Uterus (tissue), 4 donors: ENCODE results near the gene APOL1. TPM values are rescaled to one million over a fixed set of nuclear protein-coding genes. Genes with fewer than 3 reads are reported as not detected.
A peak's percentile ranks its signal among the peaks of the same experiment; 100 is the strongest.

Experiments used
- DNase-seq, 2 donors: peaks; one replicate each; pipeline ENCODE4 v3.0.0-alpha.2; 2019 to 2020
- H3K27ac ChIP-seq, 2 donors: fragments of 200-600 bp; sonication (generic); 1 replicate in 1 of 2; 2 replicates in 1 of 2; pipeline ENCODE4 v1.5.1; 2016 to 2018
- H3K27me3 ChIP-seq, 2 donors: fragments of 200-600 bp; sonication (generic); one replicate each; pipeline ENCODE4 v1.5.1; 2018 to 2019; ENCODE audit warnings: control low read depth in 1 of 2
- H3K36me3 ChIP-seq, 2 donors: fragments of 200-600 bp; sonication (generic); one replicate each; pipeline ENCODE4 v1.5.1; 2019; ENCODE audit warnings: control low read depth in 1 of 2
- H3K4me1 ChIP-seq, 2 donors: fragments of 200-600 bp; sonication (generic); one replicate each; pipeline ENCODE4 v1.5.1; 2018 to 2019; ENCODE audit warnings: control low read depth in 1 of 2
- H3K4me3 ChIP-seq, 2 donors: fragments of 200-600 bp; sonication (generic); 1 replicate in 1 of 2; 2 replicates in 1 of 2; pipeline ENCODE4 v1.5.1; 2018 to 2019; ENCODE audit warnings: mild to moderate bottlenecking in 1 of 2
- H3K9me3 ChIP-seq, 2 donors: fragments of 200-600 bp; sonication (generic); one replicate each; pipeline ENCODE4 v1.5.1; 2019; ENCODE audit warnings: control low read depth in 1 of 2
- POLR2A ChIP-seq, 2 donors: fragments of 450-650 bp; IDR thresholded peaks; one replicate each; pipeline ENCODE4 v1.6.1; 2016; ENCODE audit warnings: antibody characterized with exemption in 2 of 2, mild to moderate bottlenecking in 1 of 2, moderate library complexity in 1 of 2
- intact Hi-C: fragments of 100-400 bp; cut with DNase I; formaldehyde crosslinking; loops from one replicate; pipeline ENCODE4 v1.15.1; 2023; ENCODE audit warnings: low total_unique reads
- total RNA-seq, 4 donors: library from RNA; depleted of rRNA in 3 of 4; stranded (reverse); fragments of >200 nt in 3 of 4; gene quantifications; one replicate each; pipeline versions ENCODE4 v1.1.0 to v1.2.4, GENCODE V29; 2014 to 2023
- TF ChIP-seq, protein P1 (sequence below), 4 experiments: fragments of 200-600 bp in 2 of 4; fragments of 450-650 bp in 2 of 4; sonication (generic) in 2 of 4; IDR thresholded peaks; one replicate each; pipeline ENCODE4 v1.5.1; 2016 to 2019; ENCODE audit warnings: antibody characterized with exemption in 4 of 4, mild to moderate bottlenecking in 2 of 4, moderate library complexity in 1 of 4
- donor health status: DM: yes; HTN: yes; CAD: no.

APOL1 gene
- total RNA-seq, 4 donors from 2014 or later = 9.8 to 89.7 (median 19.9) TPM

DNA sequence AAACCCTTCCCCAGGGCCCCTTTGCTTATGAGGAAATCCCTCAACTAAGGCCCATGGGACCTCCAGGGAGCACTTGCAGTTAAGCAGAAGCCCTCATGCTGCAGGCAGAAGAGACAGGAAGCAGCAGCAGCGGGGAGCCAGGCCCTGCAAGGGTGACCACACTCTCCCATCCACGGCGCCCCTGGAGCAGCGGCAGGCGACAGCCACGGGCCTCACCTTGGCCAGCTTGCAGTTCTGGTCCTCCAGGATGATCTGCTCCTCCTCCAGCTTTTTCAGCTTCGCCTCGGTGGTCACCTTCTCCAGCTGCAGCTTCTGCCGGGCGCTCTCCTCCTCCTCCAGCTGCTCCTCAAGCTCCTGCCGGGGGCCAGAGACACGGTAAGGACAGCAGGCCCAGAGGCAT lies 47.0 kb downstream of the APOL1 start:
- Histone ChIP-seq H3K4me1 (no peaks in the 10 kb centered on the region), H3K27me3 (no peaks in the 10 kb centered on the region), H3K4me3 (no peak overlapping the region), H3K27ac (peak overlapping the region; percentile 36 to 49), H3K36me3 (no peaks in the 10 kb centered on the region), H3K9me3 (no peaks in the 10 kb centered on the region)
- intact Hi-C loops = loop anchor here (2.0 kb wide), 1 partner anchor 171 kb away; no protein-coding TSS in a partner anchor
- no peak for DNase-seq
- TF ChIP-seq, protein P1, sequence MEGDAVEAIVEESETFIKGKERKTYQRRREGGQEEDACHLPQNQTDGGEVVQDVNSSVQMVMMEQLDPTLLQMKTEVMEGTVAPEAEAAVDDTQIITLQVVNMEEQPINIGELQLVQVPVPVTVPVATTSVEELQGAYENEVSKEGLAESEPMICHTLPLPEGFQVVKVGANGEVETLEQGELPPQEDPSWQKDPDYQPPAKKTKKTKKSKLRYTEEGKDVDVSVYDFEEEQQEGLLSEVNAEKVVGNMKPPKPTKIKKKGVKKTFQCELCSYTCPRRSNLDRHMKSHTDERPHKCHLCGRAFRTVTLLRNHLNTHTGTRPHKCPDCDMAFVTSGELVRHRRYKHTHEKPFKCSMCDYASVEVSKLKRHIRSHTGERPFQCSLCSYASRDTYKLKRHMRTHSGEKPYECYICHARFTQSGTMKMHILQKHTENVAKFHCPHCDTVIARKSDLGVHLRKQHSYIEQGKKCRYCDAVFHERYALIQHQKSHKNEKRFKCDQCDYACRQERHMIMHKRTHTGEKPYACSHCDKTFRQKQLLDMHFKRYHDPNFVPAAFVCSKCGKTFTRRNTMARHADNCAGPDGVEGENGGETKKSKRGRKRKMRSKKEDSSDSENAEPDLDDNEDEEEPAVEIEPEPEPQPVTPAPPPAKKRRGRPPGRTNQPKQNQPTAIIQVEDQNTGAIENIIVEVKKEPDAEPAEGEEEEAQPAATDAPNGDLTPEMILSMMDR (IDR thresholded peaks at IDR 0.05) = no peak
- TF ChIP-seq POLR2A (IDR thresholded peaks at IDR 0.05) = no peak

GRCh38 chr22:36300396-36301212 lies 47.7 kb downstream of the APOL1 start:
- Histone ChIP-seq H3K27ac (peak overlapping the region; percentile 36 to 49), H3K4me3 (no peak overlapping the region)
- TF ChIP-seq POLR2A (IDR thresholded peaks at IDR 0.05) = no peak
- TF ChIP-seq, protein P1 (IDR thresholded peaks at IDR 0.05) = no peak

GRCh38 chr22:36301384-36301828 lies 48.5 kb downstream of the APOL1 start:
- H3K27ac ChIP-seq = peak overlapping the region; percentile 36 to 49
- intact Hi-C loops = loop anchor here (2.0 kb wide), 1 partner anchor 169 kb away; no protein-coding TSS in a partner anchor

More at GRCh38 chr22:36300396-36301212, 47.7 kb downstream of the APOL1 start:
- no peaks in the 10 kb centered on the region for H3K9me3 ChIP-seq
- H3K27me3 ChIP-seq = no peaks in the 10 kb centered on the region
- H3K36me3 ChIP-seq = no peaks in the 10 kb centered on the region
- H3K4me1 ChIP-seq = no peaks in the 10 kb centered on the region
- DNase-seq = no peak
- intact Hi-C loops = loop anchor here (2.0 kb wide), 1 partner anchor 170 kb away; no protein-coding TSS in a partner anchor

GRCh38 chr22:36301851-36302250 lies 48.9 kb downstream of the APOL1 start:
- intact Hi-C loops = loop anchor here (2.0 kb wide), 1 partner anchor 169 kb away; no protein-coding TSS in a partner anchor
- Histone ChIP-seq H3K36me3 (no peaks in the 10 kb centered on the region), H3K4me1 (no peaks in the 10 kb centered on the region), H3K27ac (peak overlapping the region; percentile 36 to 49), H3K27me3 (no peaks in the 10 kb centered on the region), H3K4me3 (no peak overlapping the region), H3K9me3 (no peaks in the 10 kb centered on the region)
- TF ChIP-seq POLR2A (IDR thresholded peaks at IDR 0.05) = no peak
- TF ChIP-seq, protein P1 (IDR thresholded peaks at IDR 0.05) = no peak
- DNase-seq = no peak

More at GRCh38 chr22:36301384-36301828, 48.5 kb downstream of the APOL1 start:
- Histone ChIP-seq H3K9me3 (no peaks in the 10 kb centered on the region), H3K4me3 (no peak overlapping the region), H3K36me3 (no peaks in the 10 kb centered on the region), H3K27me3 (no peaks in the 10 kb centered on the region), H3K4me1 (no peaks in the 10 kb centered on the region)
- TF ChIP-seq, protein P1 (IDR thresholded peaks at IDR 0.05) = peak; percentile 92 to 94 (median 92)
- no peak for TF ChIP-seq POLR2A (IDR thresholded peaks at IDR 0.05)
- DNase-seq = peak; percentile 80 to 81
